Pancreas (tissue), 10 donors: ENCODE data around the gene BCL11B. TPM values are rescaled to one million over a fixed set of nuclear protein-coding genes. Genes with fewer than 3 reads are reported as not detected.
"Not testable (repeated sequence)": the region's sequence is repeated elsewhere in the genome, so short reads cannot be mapped to it uniquely, and the experiment has no call there.

ENCODE experiments used
- ATAC-seq, 4 donors: fragments of 200-7000 bp; cut with Tn5 transposase; one replicate each; pipeline versions ENCODE4 v1.8.0 to v1.9.1; 2020; ENCODE audit warnings: mild to moderate bottlenecking in 4 of 4, moderate library complexity in 4 of 4
- DNase-seq, 6 donors: peaks; one replicate each; pipeline ENCODE4 v3.0.0-alpha.2; 2020
- FAIRE-seq: peaks from 2 replicates; lab custom pipeline; 2012; peaks lifted over from hg19 to GRCh38; lab: Jason Lieb, UNC
- H3K27ac ChIP-seq, 4 donors: fragments of 200-600 bp; sonication (generic); 1 replicate in 3 of 4; 2 replicates in 1 of 4; pipeline versions ENCODE4 v1.5.0 to v1.8.0; 2020
- H3K27me3 ChIP-seq, 4 donors: fragments of 200-600 bp; one replicate each; pipeline ENCODE4 v1.8.0; 2021
- H3K36me3 ChIP-seq, 3 donors: fragments of 200-600 bp; sonication (generic) in 1 of 3; one replicate each; pipeline versions ENCODE4 v1.5.0 to v1.8.0; 2020 to 2021
- H3K4me1 ChIP-seq, 3 donors: fragments of 200-600 bp; one replicate each; pipeline ENCODE4 v1.8.0; 2021
- H3K4me3 ChIP-seq, 4 donors: fragments of 200-600 bp; sonication (generic) in 2 of 4; one replicate each; pipeline versions ENCODE4 v1.5.0 to v1.8.0; 2020 to 2021
- H3K9me3 ChIP-seq, 4 donors: fragments of 200-600 bp; one replicate each; pipeline ENCODE4 v1.8.0; 2021
- CTCF ChIP-seq, 4 donors: fragments of 200-600 bp; sonication (generic) in 3 of 4; IDR thresholded peaks; one replicate each; pipeline versions ENCODE4 v1.5.0 to v1.8.0; 2021; ENCODE audit warnings: antibody characterized with exemption in 4 of 4
- WGBS, 2 donors: extraction: QIAGEN DNeasy Blood & Tissue Kit; methylation state at CpG; one replicate each; pipeline ENCODE4 v1.1.7; 2013; 5-methylcytosine and 5-hydroxymethylcytosine counted together
- intact Hi-C, 3 donors: fragments of 100-400 bp; cut with DNase I; formaldehyde crosslinking; loops; one replicate each; pipeline versions ENCODE4 v1.11.1 to v1.14.2; 2022
- polyA plus RNA-seq, 2 donors: library from polyadenylated mRNA; stranded (reverse); fragments of 200-250 nt; gene quantifications; one replicate each; pipeline ENCODE4 v1.2.3, GENCODE V29; 2013
- total RNA-seq, 6 donors: library from RNA; stranded (reverse); fragmentation: NEBNext Ultra II Directional in 4 of 6; extraction: Animal tissue kit (Norgen Biotek cat#: 25700) in 4 of 6; gene quantifications; one replicate each; pipeline versions ENCODE4 v1.2.1 to v1.2.4, GENCODE V29; 2021 to 2023
- donor health status: healthy with polysubstance abuse.
- donor health status: DM: no; HTN: no; CAD: no; lungs with moderate emphysema.
- donor health status: DM: no; HTN: no; CAD: no.
- donor health status: control.
- donor health status: control.
- donor health status: Bipolar disorder and iron deficiency.
- donor health status: DM: yes; HTN: yes; CAD: no.
- donor health status: DM: no; HTN: no; CAD: no.
- donor health status: DM: no; HTN: no; CAD: no.
- donor health status: DM: yes; HTN: yes; CAD: no.

BCL11B gene
- total and polyA plus RNA-seq, 8 donors = 0.04 to 0.47 (median 0.27) TPM

- no peak overlapping the region for H3K4me3 ChIP-seq
- no peaks in the 10 kb centered on the region for H3K9me3 ChIP-seq
- 38 to 40% methylated on average over 21 of the region's 21 CpGs for WGBS, 2 donors
- H3K36me3 ChIP-seq = no peaks in the 10 kb centered on the region
- peak in 2 of 6 donors; percentile 22 to 69 for DNase-seq
- intact Hi-C loops = no loop called here
- no peaks in the 10 kb centered on the region for H3K27me3 ChIP-seq
- no peak for FAIRE-seq
- ATAC-seq = peak in 2 of 4 donors; percentile 55 to 90
- H3K4me1 ChIP-seq = no peaks in the 10 kb centered on the region
- TF ChIP-seq CTCF (IDR thresholded peaks at IDR 0.05) = no peak
- no peak overlapping the region for H3K27ac ChIP-seq
These were observed 39.9 kb downstream of the BCL11B start for GRCh38 chr14:99231850-99232713.

- H3K27ac ChIP-seq = no peak overlapping the region
- intact Hi-C loops = no loop called here
- DNase-seq = no peak
- peak in 1 of 4 donors; percentile 17 for ATAC-seq
- H3K27me3 ChIP-seq = no peaks in the 10 kb centered on the region
- H3K4me3 ChIP-seq = no peak overlapping the region
- no peaks in the 10 kb centered on the region for H3K9me3 ChIP-seq
- no peaks in the 10 kb centered on the region for H3K36me3 ChIP-seq
- 20 to 27% methylated on average over 27 to 38 of the region's 38 CpGs for WGBS, 2 donors
- no peak for TF ChIP-seq CTCF (IDR thresholded peaks at IDR 0.05)
- FAIRE-seq = no peak
- peaks cover 0 to 4% (median 0%) of the 10 kb centered on the region in 3 donors for H3K4me1 ChIP-seq
These were observed 40.7 kb downstream of the BCL11B start for GRCh38 chr14:99231161-99231849.

- FAIRE-seq (no peak), DNase-seq (no peak), ATAC-seq (peak in 1 of 4 donors; percentile 12)
- Histone ChIP-seq H3K27me3 (no peaks in the 10 kb centered on the region), H3K4me1 (peaks cover 0 to 4% (median 0%) of the 10 kb centered on the region in 3 donors), H3K9me3 (no peaks in the 10 kb centered on the region), H3K36me3 (no peaks in the 10 kb centered on the region), H3K4me3 (no peak overlapping the region), H3K27ac (no peak overlapping the region)
- WGBS, 2 donors = 59 to 66% methylated on average over 23 of the region's 23 CpGs
- intact Hi-C loops = no loop called here
- TF ChIP-seq CTCF (IDR thresholded peaks at IDR 0.05) = no peak
These were observed 41.5 kb downstream of the BCL11B start for GRCh38 chr14:99230208-99231151.

- no peaks in the 10 kb centered on the region for H3K36me3 ChIP-seq
- H3K27ac ChIP-seq = no peak overlapping the region
- intact Hi-C loops = no loop called here
- WGBS, 2 donors = 45 to 59% methylated on average over 10 of the region's 10 CpGs
- peaks cover 0 to 4% (median 0%) of the 10 kb centered on the region in 3 donors for H3K4me1 ChIP-seq
- H3K9me3 ChIP-seq = no peaks in the 10 kb centered on the region
- DNase-seq (no peak), FAIRE-seq (no peak), ATAC-seq (peak in 2 of 4 donors; percentile 23 to 30)
- no peaks in the 10 kb centered on the region for H3K27me3 ChIP-seq
- TF ChIP-seq CTCF (IDR thresholded peaks at IDR 0.05) = no peak
- no peak overlapping the region for H3K4me3 ChIP-seq
These were observed 42.3 kb downstream of the BCL11B start for GRCh38 chr14:99229654-99230207.

- H3K27ac ChIP-seq, FAIRE-seq, H3K36me3 ChIP-seq, DNase-seq, H3K9me3 ChIP-seq, H3K27me3 ChIP-seq, intact Hi-C loops, H3K4me1 ChIP-seq, ATAC-seq, H3K4me3 ChIP-seq: not testable (repeated sequence)
- 80 to 88% methylated on average over 4 of the region's 4 CpGs for WGBS, 2 donors
These were observed 43.2 kb downstream of the BCL11B start for GRCh38 chr14:99228760-99229159.
